GM19463 (cell line): ENCODE results near the gene GYPC.
"Not testable (repeated sequence)": the region's sequence is repeated elsewhere in the genome, so short reads cannot be mapped to it uniquely, and the experiment has no call there.

Source experiments
- ATAC-seq: cut with Tn5 transposase; IDR thresholded peaks from one replicate; pipeline ENCODE4 v1.9.1; 2021; ENCODE audit warnings: mild to moderate bottlenecking, moderate library complexity; ENCODE audit not compliant: unreplicated experiment

Gene GYPC

GRCh38 chr2:126696644-126697520 lies 40.9 kb downstream of the GYPC start:
- ATAC-seq = no peak

- no peak for ATAC-seq
Observed at GRCh38 chr2:126698376-126698775, 42.4 kb downstream of the GYPC start.

- ATAC-seq = no peak
Observed at GRCh38 chr2:126699018-126699417, 43.1 kb downstream of the GYPC start.

- no peak for ATAC-seq
Observed at GRCh38 chr2:126699716-126700581, 44.0 kb downstream of the GYPC start.

DNA sequence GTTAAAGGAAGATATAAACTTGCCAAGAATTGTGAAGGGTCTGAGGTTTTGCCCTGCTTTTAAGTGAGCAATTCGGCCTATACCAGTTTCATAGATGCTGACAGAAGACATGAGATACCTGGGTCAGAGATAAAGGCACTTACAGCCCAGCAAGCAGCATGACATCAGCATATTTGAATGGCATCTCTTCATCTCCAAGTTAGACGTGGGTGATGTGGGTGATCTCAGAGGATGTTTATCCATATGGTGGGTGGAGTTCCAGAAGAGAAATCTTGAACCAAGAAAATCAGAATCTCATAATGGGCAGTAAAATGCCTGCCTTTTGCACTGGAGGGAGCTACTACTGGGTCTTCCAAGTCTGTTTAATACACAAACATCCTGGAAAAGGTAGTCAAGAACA lies 44.7 kb downstream of the GYPC start:
- no peak for ATAC-seq

DNA sequence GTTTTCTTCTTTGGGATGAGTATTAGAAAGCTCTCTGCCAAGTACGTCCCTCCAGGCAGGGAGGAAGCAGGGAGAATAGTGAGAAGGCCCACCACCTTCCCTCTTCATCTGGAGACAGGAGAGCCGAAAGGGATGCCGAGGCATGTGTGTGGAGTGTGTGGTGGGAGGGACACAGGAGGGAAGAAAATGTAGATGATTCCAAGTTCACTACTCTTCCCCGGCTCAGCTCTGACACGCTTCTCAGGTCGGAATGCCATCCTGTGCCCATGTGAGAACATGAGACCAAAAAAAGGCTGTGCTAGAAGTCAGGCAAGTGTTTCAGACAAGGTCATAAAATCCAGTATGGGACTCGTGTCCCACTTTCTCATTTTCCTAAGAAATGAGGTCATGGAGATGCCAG lies 47.4 kb downstream of the GYPC start:
- ATAC-seq = no peak

GRCh38 chr2:126704434-126705160 lies 48.6 kb downstream of the GYPC start:
- ATAC-seq = no peak

GRCh38 chr2:126707191-126707590 lies 51.2 kb downstream of the GYPC start:
- ATAC-seq = no peak

GRCh38 chr2:126707941-126708340 lies 52.0 kb downstream of the GYPC start:
- ATAC-seq = no peak

GRCh38 chr2:126714191-126714965 lies 58.4 kb downstream of the GYPC start:
- ATAC-seq = no peak

DNA sequence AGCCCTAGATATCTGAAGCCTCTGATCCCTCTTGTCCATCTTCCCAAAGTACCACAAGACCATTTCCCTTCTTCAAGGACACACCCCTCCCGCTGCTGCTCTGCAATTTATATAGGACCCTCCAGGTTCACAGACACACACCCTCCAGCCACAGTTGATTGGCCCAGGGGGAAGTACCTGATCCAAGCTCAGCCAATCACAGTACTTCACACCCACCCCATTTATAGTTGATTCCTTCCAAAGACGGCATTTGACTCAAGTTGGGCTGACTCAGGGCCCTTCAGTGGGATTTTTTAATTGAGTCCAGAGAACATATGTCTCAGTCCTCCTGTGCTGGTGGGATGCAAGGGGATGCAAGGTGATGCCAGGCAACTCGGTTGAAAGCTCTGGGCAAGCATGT lies 59.2 kb downstream of the GYPC start:
- no peak for ATAC-seq

DNA sequence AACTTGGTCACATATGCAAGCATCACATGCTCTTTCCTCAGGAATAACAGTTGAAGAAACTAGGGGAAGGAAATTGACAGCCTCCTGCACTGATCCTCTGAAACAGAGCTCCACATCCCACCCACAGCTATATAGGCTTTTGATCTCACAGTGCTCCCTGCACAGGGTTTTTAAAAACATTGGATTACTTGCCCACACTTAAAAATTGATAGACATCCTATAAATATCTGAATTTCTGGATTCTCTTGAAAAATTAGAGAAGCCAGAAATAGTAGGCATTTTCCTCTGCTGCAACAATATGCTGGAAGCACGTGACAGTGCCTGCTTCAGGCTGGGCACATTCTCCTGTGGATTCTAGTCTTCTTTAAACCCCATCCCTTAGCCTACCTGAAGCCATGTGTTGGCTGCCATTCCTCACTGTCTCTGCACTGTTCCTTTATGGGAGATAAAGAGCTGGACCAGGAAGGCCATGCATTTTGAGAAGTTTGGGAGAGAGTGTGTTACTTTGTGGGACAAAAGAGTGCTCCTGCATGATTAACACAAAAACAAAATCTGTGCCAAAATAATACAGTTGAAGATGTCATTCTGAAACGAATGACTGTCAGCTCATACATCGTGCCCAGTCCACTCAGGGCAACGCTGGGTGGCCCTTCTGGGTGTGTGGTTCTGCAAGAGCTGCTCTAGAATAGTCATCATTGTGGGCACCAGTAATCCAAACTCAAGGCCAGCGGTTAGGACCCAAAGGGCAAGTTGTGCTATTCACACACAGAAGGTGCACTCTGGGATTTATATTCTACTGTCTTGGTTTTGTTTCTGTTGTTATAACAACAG lies 59.8 kb downstream of the GYPC start:
- ATAC-seq = no peak

DNA sequence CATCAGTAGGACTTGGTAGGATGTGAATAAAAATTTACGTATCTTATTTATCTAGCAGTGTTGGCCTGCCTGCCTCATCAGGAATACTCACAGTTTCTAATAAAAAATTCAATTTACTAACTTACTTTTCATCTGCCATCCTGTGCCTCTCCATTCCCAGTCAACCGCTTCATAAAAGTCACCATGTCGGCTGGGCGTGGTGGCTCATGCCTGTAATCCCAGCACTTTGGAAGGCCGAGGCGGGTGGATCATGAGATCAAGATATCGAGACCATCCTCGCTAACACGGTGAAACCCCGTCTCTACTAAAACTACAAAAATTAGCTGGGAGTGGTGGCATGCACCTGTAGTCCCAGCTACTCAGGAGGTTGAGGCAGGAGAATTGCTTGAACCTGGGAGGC lies 61.3 kb downstream of the GYPC start:
- not testable (repeated sequence) for ATAC-seq

GRCh38 chr2:126717928-126718327 lies 62.0 kb downstream of the GYPC start:
- no peak for ATAC-seq

GRCh38 chr2:126719191-126719832 lies 63.4 kb downstream of the GYPC start:
- no peak for ATAC-seq

- ATAC-seq = no peak
Observed at GRCh38 chr2:126719833-126720351, 63.9 kb downstream of the GYPC start.

DNA sequence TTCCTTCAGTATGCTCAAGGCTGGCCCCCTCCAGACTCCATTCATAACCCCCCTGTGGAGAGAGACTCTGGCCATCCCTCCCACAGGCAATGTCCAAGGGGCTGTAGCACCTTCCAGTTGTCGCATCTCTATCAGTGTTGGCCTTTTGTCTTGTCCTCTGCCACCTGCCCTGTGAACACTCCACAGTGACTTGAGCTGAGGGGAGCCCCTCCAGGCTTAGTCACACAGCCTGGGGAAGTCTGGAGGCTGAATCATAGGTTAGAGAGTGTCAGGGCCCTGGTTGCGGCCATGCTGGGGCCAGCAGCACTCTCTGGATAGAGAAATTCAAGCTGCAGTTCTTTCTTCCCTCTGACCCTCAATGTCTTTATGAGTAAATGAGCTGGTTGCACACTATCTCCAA lies 64.7 kb downstream of the GYPC start:
- ATAC-seq = no peak

DNA sequence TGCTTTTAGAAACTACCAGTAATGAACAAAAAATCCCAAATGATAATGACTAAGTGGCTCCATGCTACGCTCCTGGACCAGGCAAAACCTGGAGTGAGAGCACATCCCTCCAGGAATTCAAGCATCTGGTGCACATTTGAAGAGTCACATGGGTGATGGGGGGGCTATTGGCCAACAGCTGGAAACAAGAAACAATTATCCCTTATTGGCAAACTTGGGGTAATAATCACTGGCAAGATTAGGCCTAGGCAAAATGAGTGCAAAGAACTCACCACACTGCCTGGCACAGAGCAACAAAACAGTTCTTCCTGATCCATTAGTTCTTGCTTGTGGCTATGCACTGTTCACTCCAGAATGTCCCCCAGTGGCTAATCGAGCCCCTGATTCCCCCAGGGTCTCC lies 66.1 kb downstream of the GYPC start:
- ATAC-seq = no peak

DNA sequence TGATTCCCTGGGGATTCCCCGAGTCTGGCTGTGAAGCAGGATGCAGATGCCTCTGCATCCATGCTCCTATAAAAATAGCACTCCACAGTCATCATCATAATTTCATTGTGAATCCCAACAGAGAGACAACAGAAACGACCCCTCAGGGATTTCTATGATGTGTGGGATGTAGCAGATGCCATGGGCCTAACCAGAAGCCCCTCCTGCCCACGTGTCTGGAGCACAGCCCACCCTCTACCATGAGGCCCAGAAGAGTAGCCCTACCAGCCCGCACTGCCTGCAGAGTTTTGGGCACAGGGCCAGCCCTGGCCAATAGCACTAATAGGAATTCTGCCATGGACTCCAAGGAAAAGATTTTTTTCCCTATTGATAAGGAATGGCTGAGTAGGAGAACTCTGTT lies 66.6 kb downstream of the GYPC start:
- ATAC-seq = no peak
